GM19463 (cell line): ENCODE measurements around the gene ZNF541.
A peak's percentile ranks its signal among the peaks of the same experiment; 100 is the strongest.
"Not testable (repeated sequence)": the region's sequence is repeated elsewhere in the genome, so short reads cannot be mapped to it uniquely, and the experiment has no call there.

ENCODE experiments used
- ATAC-seq: cut with Tn5 transposase; IDR thresholded peaks from one replicate; pipeline ENCODE4 v1.9.1; 2021; ENCODE audit warnings: mild to moderate bottlenecking, moderate library complexity; ENCODE audit not compliant: unreplicated experiment

Gene ZNF541

GRCh38 chr19:47601180-47601904 is 28.4 kb upstream of the ZNF541 start:
- no peak for ATAC-seq

- peak; percentile 96 for ATAC-seq
Measured at GRCh38 chr19:47600246-47601179, 27.6 kb upstream of the ZNF541 start.

DNA sequence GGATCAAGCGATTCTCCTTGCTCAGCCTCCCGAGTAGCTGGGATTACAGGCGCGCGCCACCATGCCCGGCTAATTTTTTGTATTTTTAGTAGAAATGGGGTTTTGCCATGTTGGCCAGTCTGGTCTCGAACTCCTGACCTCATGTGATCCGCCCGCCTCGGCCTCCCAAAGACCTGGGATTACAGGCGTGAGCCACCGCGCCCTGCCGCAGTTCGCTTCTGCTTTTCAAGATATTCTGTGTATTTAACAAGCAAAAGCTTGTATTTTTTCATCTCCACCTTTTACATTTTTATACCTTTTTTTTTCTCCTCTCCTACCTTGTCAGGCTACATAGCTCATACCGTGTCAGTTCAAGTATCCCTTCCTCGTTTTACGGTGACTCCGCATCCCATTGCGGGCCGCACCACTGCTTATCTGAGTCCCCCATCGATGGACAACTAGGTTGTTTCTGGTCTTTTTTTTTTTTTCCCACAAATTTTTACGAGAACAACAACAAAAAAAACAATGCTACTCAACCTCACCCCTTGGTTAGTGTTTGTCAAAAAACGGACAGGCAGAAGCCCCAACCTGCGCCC is 26.8 kb upstream of the ZNF541 start:
- not testable (repeated sequence) for ATAC-seq

DNA sequence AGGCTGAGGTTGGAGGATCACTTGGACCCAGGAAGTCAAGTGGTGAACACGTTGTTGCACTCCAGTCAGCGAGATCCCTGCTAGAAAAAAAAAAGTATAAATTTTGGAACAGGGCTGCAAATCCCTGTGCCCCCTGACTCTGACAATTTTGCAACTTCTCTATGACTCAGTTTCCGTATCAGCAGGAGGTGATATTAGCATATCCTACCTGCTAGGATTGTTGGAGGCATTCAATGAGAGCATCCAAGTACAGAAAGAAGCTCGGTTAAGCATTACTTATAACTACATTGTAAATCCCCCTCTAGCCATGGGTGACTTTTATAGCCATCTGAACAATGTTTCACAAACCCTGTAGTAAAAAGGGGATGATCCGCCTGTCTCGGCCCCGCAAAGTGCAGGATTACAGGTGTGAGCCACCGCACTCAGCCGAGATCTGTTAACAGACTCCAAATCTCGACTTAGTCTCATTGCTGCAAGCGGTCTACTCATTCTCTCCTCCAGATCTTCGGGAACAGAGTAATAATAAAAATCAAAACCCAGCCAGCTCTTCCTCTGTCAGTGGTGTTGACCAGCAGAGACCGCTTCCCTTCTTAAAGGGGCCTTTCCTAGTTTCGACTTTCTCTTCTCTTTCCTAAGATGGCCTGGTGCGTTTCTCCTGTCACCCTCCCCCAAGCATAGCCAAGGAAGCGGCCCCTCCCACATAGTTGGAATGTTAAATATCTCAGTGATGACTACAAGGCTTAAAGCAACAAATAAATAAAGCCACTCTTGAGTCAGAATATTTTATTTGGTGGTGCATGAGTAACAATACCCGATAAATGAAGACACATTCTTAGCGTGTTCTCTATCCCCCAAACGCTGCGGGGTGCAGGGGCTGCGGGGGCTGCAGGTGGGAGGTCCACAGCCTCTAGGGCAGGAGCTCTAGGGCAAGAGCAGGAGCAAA is 25.7 kb upstream of the ZNF541 start:
- no peak for ATAC-seq

- no peak for ATAC-seq
Measured at GRCh38 chr19:47595944-47596343, 23.0 kb upstream of the ZNF541 start.

- ATAC-seq = no peak
Measured at GRCh38 chr19:47593860-47594259, 20.9 kb upstream of the ZNF541 start.

GRCh38 chr19:47589824-47590223 is 16.9 kb upstream of the ZNF541 start:
- ATAC-seq = no peak

DNA sequence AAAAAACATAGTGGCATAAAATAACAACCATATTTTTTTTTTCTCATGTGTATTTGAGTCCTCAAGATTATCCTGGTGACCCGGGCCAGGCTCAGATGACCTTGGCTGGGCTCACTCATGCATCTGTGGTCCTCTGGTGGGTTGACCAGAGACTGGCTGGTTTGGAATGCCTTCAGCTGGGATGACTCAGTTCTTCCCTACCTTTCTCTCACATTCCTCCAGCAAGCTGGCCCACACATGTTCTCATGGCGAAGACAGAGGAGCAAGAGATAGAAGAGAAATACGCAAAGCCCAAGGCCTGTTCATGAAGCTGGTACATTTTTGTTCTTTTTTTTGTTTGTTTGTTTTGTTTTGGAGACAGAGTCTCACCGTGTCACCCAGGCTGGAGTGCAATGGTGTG is 14.3 kb upstream of the ZNF541 start:
- no peak for ATAC-seq

GRCh38 chr19:47583161-47583560 is 10.2 kb upstream of the ZNF541 start:
- not testable (repeated sequence) for ATAC-seq

- no peak for ATAC-seq
Measured at GRCh38 chr19:47582320-47582909, 9.5 kb upstream of the ZNF541 start.

GRCh38 chr19:47581605-47582319 is 8.8 kb upstream of the ZNF541 start:
- ATAC-seq = no peak

- ATAC-seq = no peak
Measured at GRCh38 chr19:47580397-47580796, 7.4 kb upstream of the ZNF541 start.

DNA sequence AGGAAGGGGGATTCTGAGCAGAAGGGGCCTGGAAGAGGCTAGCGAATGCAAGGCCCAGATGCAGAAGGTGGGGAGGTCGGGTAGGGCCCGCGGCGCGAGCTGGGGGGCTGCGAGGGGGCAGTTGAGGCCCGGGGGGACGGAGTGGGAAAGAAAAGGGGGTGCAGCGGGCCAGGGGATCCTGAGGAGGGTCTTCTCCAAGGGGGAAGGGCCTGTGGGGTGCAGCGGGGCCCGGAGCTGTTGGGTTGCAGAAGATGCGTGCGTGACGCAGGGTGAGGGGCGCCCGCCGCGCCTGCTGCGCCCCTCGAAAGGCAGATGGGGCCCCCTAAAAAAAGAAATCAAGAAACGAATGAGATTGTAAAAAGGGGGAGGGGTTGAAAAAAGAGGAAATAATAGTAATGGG is 313 bp downstream of the ZNF541 start:
- ATAC-seq = no peak

DNA sequence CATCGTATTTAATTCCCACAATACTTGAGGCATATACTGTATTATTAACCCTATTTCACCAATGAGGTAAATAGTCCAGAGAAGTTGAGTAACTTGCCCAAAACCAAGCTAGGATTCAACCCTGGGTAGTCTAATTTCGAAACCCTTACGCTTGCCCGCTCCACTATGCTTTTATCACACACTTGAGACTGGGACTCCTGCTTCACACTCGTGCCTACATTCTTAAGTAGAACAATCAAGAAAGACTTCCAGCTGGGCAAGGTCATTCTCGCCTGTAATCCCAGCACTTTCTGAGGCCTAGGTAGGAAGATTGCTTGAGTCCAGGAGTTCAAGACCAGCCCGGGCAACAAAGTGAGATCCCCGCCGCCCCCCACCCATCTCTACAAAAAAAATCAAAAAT is 3.6 kb downstream of the ZNF541 start:
- no peak for ATAC-seq

DNA sequence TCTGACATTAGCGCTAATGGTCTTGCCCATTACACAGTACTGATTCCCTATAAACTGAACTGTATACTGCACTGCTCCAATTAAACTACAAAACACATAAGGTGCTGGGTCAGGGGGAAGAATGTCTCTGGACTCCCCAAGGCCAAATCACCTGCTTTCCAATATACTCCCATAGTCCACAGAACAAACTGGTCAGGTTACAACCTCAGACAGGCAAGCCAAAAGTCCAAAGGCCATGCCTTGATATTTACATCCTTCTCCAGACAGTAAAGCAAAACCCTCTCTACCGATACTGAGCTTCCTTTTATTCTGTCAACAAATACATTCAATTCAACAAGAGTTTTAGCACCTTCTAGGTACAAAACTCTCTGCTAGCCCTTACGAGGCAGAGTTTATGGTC is 8.9 kb downstream of the ZNF541 start:
- no peak for ATAC-seq

GRCh38 chr19:47561440-47562057 is 11.4 kb downstream of the ZNF541 start:
- no peak for ATAC-seq

DNA sequence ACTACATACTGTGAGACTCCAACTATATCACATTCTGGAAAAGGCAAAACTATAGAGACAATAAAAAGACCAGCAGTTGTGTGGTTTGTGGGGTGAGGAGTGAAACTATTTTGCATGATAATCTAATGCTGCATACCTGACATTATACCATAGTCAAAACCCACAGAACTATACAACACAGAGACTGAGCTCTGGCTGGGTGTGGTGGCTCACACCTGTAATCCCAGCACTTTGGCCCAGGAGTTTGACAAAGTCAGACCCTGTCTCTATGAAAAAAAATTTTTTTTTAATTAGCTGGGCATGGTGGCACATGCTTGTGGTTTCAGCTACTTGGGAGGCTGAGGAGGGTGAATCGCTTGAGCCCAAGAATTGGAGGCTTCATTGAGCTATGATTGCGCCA is 11.9 kb downstream of the ZNF541 start:
- no peak for ATAC-seq

DNA sequence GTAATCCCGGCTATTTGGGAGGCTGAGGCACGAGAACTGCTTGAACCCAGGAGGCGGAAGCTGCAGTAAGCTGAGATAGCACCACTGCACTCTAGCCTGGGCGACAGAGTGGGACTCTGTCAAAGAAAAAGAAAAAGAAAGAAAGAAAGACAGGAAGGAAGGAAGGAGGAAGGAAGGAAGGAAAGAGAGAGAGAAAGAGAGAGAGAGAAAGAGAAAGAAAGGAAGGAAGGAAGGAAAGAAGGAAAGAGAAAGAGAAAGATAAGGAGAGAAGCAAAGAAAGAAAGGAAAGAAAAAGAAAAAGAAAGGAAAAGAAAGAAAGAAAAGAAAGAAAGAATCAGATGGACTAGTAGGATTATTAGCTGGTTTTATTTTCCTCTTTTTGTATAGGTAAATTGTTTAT is 22.8 kb downstream of the ZNF541 start:
- ATAC-seq = no peak

- ATAC-seq = no peak
Measured at GRCh38 chr19:47549261-47549862, 23.6 kb downstream of the ZNF541 start.
